Upper lobe of left lung (tissue), 4 donors: ENCODE results near the gene STAC.

Experiments
- CTCF ChIP-seq, 6 experiments: fragments of 450-650 bp in 4 of 6; fragments of 200-600 bp in 2 of 6; sonication (generic) in 2 of 6; IDR thresholded peaks; one replicate each; pipeline ENCODE4 v1.5.1; 2016 to 2019; ENCODE audit warnings: antibody characterized with exemption in 6 of 6
- EP300 ChIP-seq, 4 donors: sonication (generic); formaldehyde crosslinking; IDR thresholded peaks; one replicate each; pipeline ENCODE4 v1.5.1; 2017; ENCODE audit warnings: antibody characterized with exemption in 4 of 4, control low read depth in 2 of 4
- POLR2A ChIP-seq, 4 donors: fragments of 450-650 bp; IDR thresholded peaks; one replicate each; pipeline ENCODE4 v1.5.1; 2016 to 2017; ENCODE audit warnings: antibody characterized with exemption in 4 of 4, mild to moderate bottlenecking in 2 of 4
- POLR2AphosphoS5 ChIP-seq, 2 donors: sonication (generic); formaldehyde crosslinking; IDR thresholded peaks; one replicate each; pipeline ENCODE4 v1.5.1; 2017; ENCODE audit warnings: antibody characterized with exemption in 2 of 2

- TF ChIP-seq CTCF (IDR thresholded peaks at IDR 0.05) (no peak), POLR2A (IDR thresholded peaks at IDR 0.05) (no peak), POLR2AphosphoS5 (IDR thresholded peaks at IDR 0.05) (no peak), EP300 (IDR thresholded peaks at IDR 0.05) (no peak)
Measured at GRCh38 chr3:36484386-36484785, 104.1 kb downstream of the STAC start.
